ENCODE data around the gene MAP2. TPM values are rescaled to one million over a fixed set of nuclear protein-coding genes. Genes with fewer than 3 reads are reported as not detected.

Gene MAP2
- polyA plus RNA-seq, 3 donors, result 2.3 to 5.7 (median 3.0) TPM

GRCh38 chr2:209726311-209726710 is 302.5 kb downstream of the MAP2 start:
- WGBS, 3 donors, result 91 to 94% (median 92%) methylated on average over 2 of the region's 2 CpGs

GRCh38 chr2:209727077-209727476 is 303.2 kb downstream of the MAP2 start:
- 48 to 84% (median 72%) methylated on average over 2 of the region's 2 CpGs for WGBS, 3 donors
- no peak overlapping the region for H3K27ac ChIP-seq (ENCODE audit: low read depth, low read length)

More at GRCh38 chr2:209726311-209726710, 302.5 kb downstream of the MAP2 start:
- no peak overlapping the region for H3K27ac ChIP-seq (ENCODE audit: low read depth, low read length)

GRCh38 chr2:209734805-209735204 is 311.0 kb downstream of the MAP2 start:
- H3K27ac ChIP-seq (ENCODE audit: low read depth, low read length), result no peak overlapping the region
- 74 to 83% (median 75%) methylated on average over 3 of the region's 3 CpGs for WGBS, 3 donors

- no peak overlapping the region for H3K27ac ChIP-seq (ENCODE audit: low read depth, low read length)
- WGBS, 3 donors, result 45 to 68% (median 62%) methylated on average over 1 of the region's 1 CpG
Measured at GRCh38 chr2:209741953-209742352, 318.1 kb downstream of the MAP2 start.

GRCh38 chr2:209753020-209753419 is 329.2 kb downstream of the MAP2 start:
- no peak overlapping the region for H3K27ac ChIP-seq (ENCODE audit: low read depth, low read length)
- 47 to 52% (median 48%) methylated on average over 3 of the region's 3 CpGs for WGBS, 3 donors

GRCh38 chr2:209757163-209757562 is 333.3 kb downstream of the MAP2 start:
- no peak overlapping the region for H3K27ac ChIP-seq (ENCODE audit: low read depth, low read length)

GRCh38 chr2:209761566-209761965 is 337.7 kb downstream of the MAP2 start:
- WGBS, 3 donors, result 48 to 66% (median 60%) methylated on average over 2 of the region's 2 CpGs
- no peak overlapping the region for H3K27ac ChIP-seq (ENCODE audit: low read depth, low read length)

GRCh38 chr2:209762563-209762962 is 338.7 kb downstream of the MAP2 start:
- H3K27ac ChIP-seq (ENCODE audit: low read depth, low read length), result no peak overlapping the region

- H3K27ac ChIP-seq (ENCODE audit: low read depth, low read length), result no peak overlapping the region
- 54 to 68% (median 65%) methylated on average over 3 of the region's 3 CpGs for WGBS, 3 donors
Measured at GRCh38 chr2:209763106-209763505, 339.3 kb downstream of the MAP2 start.

GRCh38 chr2:209766613-209767012 is 342.8 kb downstream of the MAP2 start:
- 65 to 82% (median 82%) methylated on average over 1 of the region's 1 CpG for WGBS, 3 donors
- no peak overlapping the region for H3K27ac ChIP-seq (ENCODE audit: low read depth, low read length)

- WGBS, 3 donors, result 51 to 60% (median 58%) methylated on average over 2 of the region's 2 CpGs
- no peak overlapping the region for H3K27ac ChIP-seq (ENCODE audit: low read depth, low read length)
Measured at GRCh38 chr2:209767316-209767715, 343.5 kb downstream of the MAP2 start.

- H3K27ac ChIP-seq (ENCODE audit: low read depth, low read length), result no peak overlapping the region
Measured at GRCh38 chr2:209768557-209768956, 344.7 kb downstream of the MAP2 start.

- H3K27ac ChIP-seq (ENCODE audit: low read depth, low read length), result no peak within 1 kb of the TSS
- WGBS, 3 donors, result 1 to 4% (median 1%) methylated on average over 33 to 73 of the region's 73 CpGs
Measured at GRCh38 chr2:209771474-209772289, 347.8 kb downstream of the MAP2 start, which contains the start of gene UNC80. Gene UNC80 (plus strand): TSS chr2:209771832. CDS start chr2:209772073, 241 bp downstream.

- WGBS, 3 donors, result 4 to 18% (median 11%) methylated on average over 8 of the region's 8 CpGs
- H3K27ac ChIP-seq (ENCODE audit: low read depth, low read length), result no peak overlapping the region
Measured at GRCh38 chr2:209772290-209772685, 348.4 kb downstream of the MAP2 start.

GRCh38 chr2:209773377-209773776 is 349.5 kb downstream of the MAP2 start:
- 8 to 28% (median 20%) methylated on average over 3 of the region's 3 CpGs for WGBS, 3 donors
- H3K27ac ChIP-seq (ENCODE audit: low read depth, low read length), result no peak overlapping the region

Measured in adipose tissue (tissue), 3 donors.